B cell (primary cell): ENCODE measurements around the gene RNF207. TPM values are rescaled to one million over a fixed set of nuclear protein-coding genes. Genes with fewer than 3 reads are reported as not detected.

Source experiments
- ATAC-seq: fragments of 200-7000 bp; cut with Tn5 transposase; one replicate; pipeline ENCODE4 v1.10.0; 2021; ENCODE audit warnings: low read depth, mild to moderate bottlenecking, moderate number of reproducible peaks, moderate library complexity
- CTCF ChIA-PET: fragments of 350-600 bp; sonication (Branson Sonifier 250); formaldehyde crosslinking; loops from one replicate; lab custom pipeline; 2021; ENCODE audit warnings: antibody characterized with exemption, inconsistent platforms; lab: Charles Lee
- POLR2A ChIA-PET: fragments of 350-600 bp; sonication (Branson Sonifier 250); formaldehyde crosslinking; loops from one replicate; lab custom pipeline; 2021; ENCODE audit warnings: antibody characterized with exemption; lab: Charles Lee
- DNase-seq: peaks from one replicate; pipeline ENCODE4 v3.0.0; 2013
- H2AFZ ChIP-seq: 2 replicates; pipeline ENCODE4 v1.6.1; 2012; ENCODE audit warnings: mild to moderate bottlenecking, low read depth, low read length; ENCODE audit not compliant: insufficient read depth, poor library complexity, severe bottlenecking
- H3K27ac ChIP-seq, 2 donors: 1 replicate in 1 of 2; 2 replicates in 1 of 2; pipeline ENCODE4 v1.5.1; 2012 to 2013; ENCODE audit warnings: low read length in 2 of 2, mild to moderate bottlenecking in 2 of 2, moderate library complexity in 1 of 2
- H3K27me3 ChIP-seq, 4 experiments: fragments of 200-600 bp in 1 of 4; sonication (generic) in 1 of 4; replicated peaks in 1 of 4; 1 replicate in 2 of 4; 2 replicates in 2 of 4; pipeline versions ENCODE4 v1.6.1 to v1.7.0; 2013 to 2016; ENCODE audit warnings: low read length in 3 of 4, mild to moderate bottlenecking in 2 of 4, mixed read lengths in 1 of 4, moderate library complexity in 1 of 4; ENCODE audit not compliant: insufficient read depth in 4 of 4, control insufficient read depth in 3 of 4; ENCODE audit errors: control extremely low read depth in 1 of 4
- H3K36me3 ChIP-seq, 2 experiments: replicated peaks in 1 of 2; 1 replicate in 1 of 2; 2 replicates in 1 of 2; pipeline versions ENCODE4 v1.6.1 to v1.7.1; 2013; ENCODE audit warnings: low read length in 1 of 2; ENCODE audit not compliant: insufficient read depth in 2 of 2, control insufficient read depth in 1 of 2; ENCODE audit errors: control extremely low read depth in 1 of 2, extremely low read depth in 1 of 2
- H3K4me1 ChIP-seq, 2 donors: fragments of 200-600 bp in 1 of 2; sonication (generic) in 1 of 2; 1 replicate in 1 of 2; 2 replicates in 1 of 2; pipeline versions ENCODE4 v1.5.1 to v1.6.1; 2013 to 2017; ENCODE audit warnings: low read length in 2 of 2; ENCODE audit not compliant: control insufficient read depth in 2 of 2, insufficient read depth in 2 of 2
- H3K4me2 ChIP-seq: replicated peaks from 2 replicates; pipeline ENCODE3; 2012; ENCODE audit warnings: mild to moderate bottlenecking, low read depth, low read length; ENCODE audit not compliant: poor library complexity, severe bottlenecking
- H3K4me3 ChIP-seq, 5 experiments: fragments of 200-600 bp in 1 of 5; sonication (generic) in 1 of 5; 1 replicate in 3 of 5; 2 replicates in 2 of 5; pipeline versions ENCODE4 v1.5.1 to v1.7.0; 2011 to 2016; ENCODE audit warnings: low read length in 4 of 5, mild to moderate bottlenecking in 4 of 5, low read depth in 2 of 5, control low read depth in 1 of 5, moderate library complexity in 1 of 5; ENCODE audit not compliant: insufficient read depth in 1 of 5; ENCODE audit errors: control extremely low read depth in 1 of 5, extremely low read depth in 1 of 5
- H3K79me2 ChIP-seq: fragments of 200-600 bp; sonication (generic); one replicate; pipeline ENCODE4 v1.6.0; 2016; ENCODE audit warnings: low read length; ENCODE audit not compliant: control insufficient read depth, insufficient read depth
- H3K9ac ChIP-seq: fragments of 200-600 bp; sonication (generic); 2 replicates; pipeline ENCODE4 v1.6.1; 2017; ENCODE audit warnings: mild to moderate bottlenecking, low read length, moderate library complexity
- H3K9me3 ChIP-seq, 3 donors: one replicate each; pipeline versions ENCODE4 v1.6.1 to v1.7.1; 2013; ENCODE audit warnings: low read length in 2 of 3; ENCODE audit not compliant: control insufficient read depth in 2 of 3, insufficient read depth in 1 of 3; ENCODE audit errors: control extremely low read depth in 1 of 3
- H4K20me1 ChIP-seq: 2 replicates; pipeline ENCODE4 v1.6.0; 2012; ENCODE audit warnings: mild to moderate bottlenecking, low read length; ENCODE audit not compliant: insufficient read depth, control insufficient read depth, poor library complexity, severe bottlenecking
- H3K27ac Mint-ChIP-seq: one replicate; pipeline ENCODE4 v1.8.0; 2021; ENCODE audit warnings: mixed read lengths
- H3K27me3 Mint-ChIP-seq: one replicate; pipeline ENCODE4 v1.8.0; 2021; ENCODE audit warnings: mixed read lengths
- H3K4me1 Mint-ChIP-seq: one replicate; pipeline ENCODE4 v1.8.0; 2021; ENCODE audit warnings: mixed read lengths
- H3K4me3 Mint-ChIP-seq: one replicate; pipeline ENCODE4 v1.8.0; 2021; ENCODE audit warnings: mixed read lengths
- H3K9me3 Mint-ChIP-seq: one replicate; pipeline ENCODE4 v1.8.0; 2022; ENCODE audit warnings: mixed read lengths; ENCODE audit not compliant: insufficient read depth
- CTCF ChIP-seq: fragments of 200-600 bp; IDR thresholded peaks from one replicate; pipeline ENCODE4 v1.8.0; 2022; ENCODE audit warnings: antibody characterized with exemption, mild to moderate bottlenecking
- EZH2 ChIP-seq: IDR thresholded peaks from 2 replicates; pipeline ENCODE4 v1.6.1; 2012; ENCODE audit warnings: borderline replicate concordance, low read depth, mild to moderate bottlenecking, moderate library complexity, low read length; ENCODE audit not compliant: insufficient read depth, poor library complexity, severe bottlenecking
- WGBS: methylation state at CpG from one replicate; pipeline ENCODE4 v1.1.5; 2013; ENCODE audit warnings: missing lambda C conversion rate; ENCODE audit not compliant: insufficient coverage; 5-methylcytosine and 5-hydroxymethylcytosine counted together
- intact Hi-C: fragments of 100-400 bp; cut with micrococcal nuclease; formaldehyde crosslinking; loops from one replicate; pipeline ENCODE4 v1.10.0; 2022
- polyA plus RNA-seq: library from polyadenylated mRNA; depleted of rRNA; stranded (reverse); fragments of >200 nt; gene quantifications from 2 replicates; pipeline ENCODE4 v1.2.3, GENCODE V29; 2012
- total RNA-seq, 2 donors: library from RNA; stranded (reverse); fragments of 120-200 nt in 1 of 2; gene quantifications; 1 replicate in 1 of 2; 2 replicates in 1 of 2; pipeline versions ENCODE4 v1.2.3 to v1.2.4, GENCODE V29; 2013 to 2022

The RNF207 gene
- total and polyA plus RNA-seq, 2 donors (not counting 1 experiment from before 2014, with no cell fraction given): 1.5 to 6.8 TPM

GRCh38 chr1:6260433-6260934 lies 54.6 kb downstream of the RNF207 start:
- no peak for TF ChIP-seq EZH2
- no peak for TF ChIP-seq CTCF
- Histone ChIP-seq H3K4me3 (peak overlapping the region in 4 of 5 experiments; percentile 31 to 62 (median 58)), H3K27me3 (peaks cover 0 to 39% (median 3%) of the 10 kb centered on the region in 4 experiments), H3K9ac (peak overlapping the region; percentile 57), H3K9me3 (peaks cover 0 to 3% (median 0%) of the 10 kb centered on the region in 3 donors), H2AFZ (peak overlapping the region; percentile 60), H3K4me1 (peaks cover 9 to 11% of the 10 kb centered on the region in 2 donors), H3K4me2 (peak overlapping the region; percentile 94), H3K36me3 (no peaks in the 10 kb centered on the region), H3K27ac (no peak overlapping the region), H4K20me1 (no peaks in the 10 kb centered on the region), H3K79me2 (no peaks in the 10 kb centered on the region)
- intact Hi-C loops: no loop called here
- H3K9me3 Mint-ChIP-seq: no peaks in the 10 kb centered on the region
- POLR2A ChIA-PET: no interaction called here
- peaks cover 13% of the 10 kb centered on the region for H3K4me1 Mint-ChIP-seq
- under 1% methylated on average over 61 of the region's 61 CpGs for WGBS
- ATAC-seq: peak; percentile 42
- no peak overlapping the region for H3K4me3 Mint-ChIP-seq
- CTCF ChIA-PET: no interaction called here
- H3K27ac Mint-ChIP-seq: no peak overlapping the region
- peaks cover 11% of the 10 kb centered on the region for H3K27me3 Mint-ChIP-seq
- DNase-seq: peak; percentile 47

- ChIA-PET CTCF (no interaction called here), POLR2A (no interaction called here)
- H3K9me3 ChIP-seq: peaks cover 0 to 3% (median 0%) of the 10 kb centered on the region in 3 donors
- no peak for TF ChIP-seq EZH2
- no peak for TF ChIP-seq CTCF
- peak within 1 kb of the TSS; percentile 94 for H3K4me2 ChIP-seq
- peaks cover 11% of the 10 kb centered on the region for H3K27me3 Mint-ChIP-seq
- peaks cover 9 to 11% of the 10 kb centered on the region in 2 donors for H3K4me1 ChIP-seq
- peak; percentile 47 for DNase-seq
- H2AFZ ChIP-seq: peak within 1 kb of the TSS; percentile 60
- H3K9ac ChIP-seq: peak within 1 kb of the TSS; percentile 57
- H3K9me3 Mint-ChIP-seq: no peaks in the 10 kb centered on the region
- H3K4me3 ChIP-seq: peak within 1 kb of the TSS in 4 of 5 experiments; percentile 31 to 62 (median 58)
- H3K27ac Mint-ChIP-seq: no peak within 1 kb of the TSS
- intact Hi-C loops: no loop called here
- H3K4me1 Mint-ChIP-seq: peaks cover 13% of the 10 kb centered on the region
- H3K79me2 ChIP-seq: no peaks in the 10 kb centered on the region
- H3K27ac ChIP-seq: no peak within 1 kb of the TSS
- ATAC-seq: peak; percentile 55
- no peaks in the 10 kb centered on the region for H4K20me1 ChIP-seq
- H3K36me3 ChIP-seq: no peaks in the 10 kb centered on the region
- 1% methylated on average over 78 of the region's 78 CpGs for WGBS
- H3K27me3 ChIP-seq: peaks cover 0 to 39% (median 3%) of the 10 kb centered on the region in 4 experiments
- peak within 1 kb of the TSS; percentile 74 for H3K4me3 Mint-ChIP-seq
Observed at GRCh38 chr1:6260961-6261614, 55.2 kb downstream of the RNF207 start, which contains the start of gene GPR153. TSS of gene GPR153 (minus strand) at chr1:6261098. CDS start at chr1:6254905, 6,193 bp downstream.
